Hepatocyte (in vitro differentiated cells): ENCODE measurements around the gene ANKRD40. TPM values are rescaled to one million over a fixed set of nuclear protein-coding genes. Genes with fewer than 3 reads are reported as not detected.

Experiments
- DNase-seq: peaks from one replicate; pipeline ENCODE4 v3.0.0-alpha.2; 2016; ENCODE audit warnings: low spot score
- H2AFZ ChIP-seq: fragments of 200-600 bp; sonication (generic); 2 replicates; pipeline ENCODE4 v1.6.0; 2016; ENCODE audit warnings: antibody characterized with exemption, mild to moderate bottlenecking
- H3K27ac ChIP-seq: fragments of 200-600 bp; sonication (generic); 2 replicates; pipeline ENCODE4 v1.5.1; 2016; ENCODE audit warnings: mild to moderate bottlenecking
- H3K27me3 ChIP-seq: fragments of 200-600 bp; sonication (generic); 2 replicates; pipeline ENCODE4 v1.6.1; 2016
- H3K36me3 ChIP-seq: fragments of 200-600 bp; sonication (generic); replicated peaks from 2 replicates; pipeline ENCODE4 v1.5.1; 2016; ENCODE audit warnings: low read depth; ENCODE audit not compliant: insufficient read depth
- H3K4me1 ChIP-seq: fragments of 200-600 bp; sonication (generic); 2 replicates; pipeline ENCODE4 v1.5.1; 2016; ENCODE audit warnings: mild to moderate bottlenecking, moderate library complexity; ENCODE audit not compliant: insufficient read depth
- H3K4me2 ChIP-seq: fragments of 200-600 bp; sonication (generic); 2 replicates; pipeline ENCODE4 v1.6.0; 2016
- H3K4me3 ChIP-seq: fragments of 200-600 bp; sonication (generic); 2 replicates; pipeline ENCODE4 v1.5.1; 2016; ENCODE audit warnings: mild to moderate bottlenecking
- H3K79me2 ChIP-seq: fragments of 200-600 bp; sonication (generic); 2 replicates; pipeline ENCODE4 v1.6.0; 2017; ENCODE audit warnings: mild to moderate bottlenecking
- H3K9me2 ChIP-seq: fragments of 200-600 bp; sonication (generic); replicated peaks from 2 replicates; pipeline ENCODE4 v1.6.0; 2017; ENCODE audit warnings: mild to moderate bottlenecking; ENCODE audit not compliant: insufficient read depth
- H3K9me3 ChIP-seq: fragments of 200-600 bp; sonication (generic); 2 replicates; pipeline ENCODE4 v1.5.1; 2016; ENCODE audit warnings: low read depth, mild to moderate bottlenecking
- H4K20me1 ChIP-seq: fragments of 200-600 bp; sonication (generic); 2 replicates; pipeline ENCODE4 v1.6.0; 2016; ENCODE audit warnings: mild to moderate bottlenecking; ENCODE audit not compliant: insufficient read depth, poor library complexity, severe bottlenecking
- EZH2 ChIP-seq: fragments of 200-600 bp; sonication (generic); IDR thresholded peaks from 2 replicates; pipeline ENCODE4 v1.6.1; 2016; ENCODE audit warnings: antibody characterized with exemption, mild to moderate bottlenecking, borderline replicate concordance
- EZH2phosphoT487 ChIP-seq: fragments of 200-600 bp; sonication (generic); IDR thresholded peaks from one replicate; pipeline ENCODE4 v1.6.1; 2018; ENCODE audit warnings: antibody characterized with exemption, mild to moderate bottlenecking, low read depth, moderate library complexity; ENCODE audit not compliant: unreplicated experiment, severe bottlenecking
- whole genome bisulfite sequencing: methylation state at CpG from one replicate; pipeline ENCODE4 v1.1.6; 2016; ENCODE audit warnings: low lambda C conversion rate; ENCODE audit errors: missing lambda C conversion rate; 5-methylcytosine and 5-hydroxymethylcytosine counted together
- polyA plus RNA-seq: library from polyadenylated mRNA; unstranded; fragments of >200 nt; fragmentation: Nextera tagmentation; extraction: Ambion mirVana; gene quantifications from 2 replicates; pipeline ENCODE4 v1.2.1, GENCODE V29; 2016
- total RNA-seq: library from RNA; depleted of rRNA; stranded (reverse); fragments of >200 nt; gene quantifications from 2 replicates; pipeline ENCODE4 v1.2.3, GENCODE V29; 2014
- TF ChIP-seq, protein P1 (sequence below): fragments of 200-600 bp; sonication (generic); IDR thresholded peaks from 2 replicates; pipeline ENCODE4 v1.5.1; 2016; ENCODE audit warnings: antibody characterized with exemption, mild to moderate bottlenecking; ENCODE audit not compliant: poor library complexity

ANKRD40 gene
- total and polyA plus RNA-seq, 2 experiments from 2014 or later, result 10.3 to 28.1 TPM

DNA sequence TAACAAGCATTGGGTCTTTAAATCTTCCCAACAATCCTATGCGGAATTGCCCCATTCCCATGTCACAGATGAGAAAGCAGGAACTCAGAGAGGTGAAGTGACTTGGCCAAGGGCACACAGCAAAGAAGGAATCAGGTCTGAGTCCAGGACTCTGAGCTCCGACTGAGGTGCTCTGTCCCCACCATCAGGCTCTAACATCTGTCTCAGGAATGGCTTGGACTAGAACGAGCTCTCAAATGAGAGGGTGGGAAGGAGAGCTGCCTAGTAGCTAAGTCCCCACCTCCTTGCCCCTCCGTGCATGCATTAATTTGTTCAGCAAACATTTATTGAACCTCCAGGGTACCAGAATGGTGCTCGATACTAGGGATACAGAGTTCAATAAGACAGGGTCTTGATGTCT is 46.4 kb downstream of the ANKRD40 start:
- TF ChIP-seq, protein P1, sequence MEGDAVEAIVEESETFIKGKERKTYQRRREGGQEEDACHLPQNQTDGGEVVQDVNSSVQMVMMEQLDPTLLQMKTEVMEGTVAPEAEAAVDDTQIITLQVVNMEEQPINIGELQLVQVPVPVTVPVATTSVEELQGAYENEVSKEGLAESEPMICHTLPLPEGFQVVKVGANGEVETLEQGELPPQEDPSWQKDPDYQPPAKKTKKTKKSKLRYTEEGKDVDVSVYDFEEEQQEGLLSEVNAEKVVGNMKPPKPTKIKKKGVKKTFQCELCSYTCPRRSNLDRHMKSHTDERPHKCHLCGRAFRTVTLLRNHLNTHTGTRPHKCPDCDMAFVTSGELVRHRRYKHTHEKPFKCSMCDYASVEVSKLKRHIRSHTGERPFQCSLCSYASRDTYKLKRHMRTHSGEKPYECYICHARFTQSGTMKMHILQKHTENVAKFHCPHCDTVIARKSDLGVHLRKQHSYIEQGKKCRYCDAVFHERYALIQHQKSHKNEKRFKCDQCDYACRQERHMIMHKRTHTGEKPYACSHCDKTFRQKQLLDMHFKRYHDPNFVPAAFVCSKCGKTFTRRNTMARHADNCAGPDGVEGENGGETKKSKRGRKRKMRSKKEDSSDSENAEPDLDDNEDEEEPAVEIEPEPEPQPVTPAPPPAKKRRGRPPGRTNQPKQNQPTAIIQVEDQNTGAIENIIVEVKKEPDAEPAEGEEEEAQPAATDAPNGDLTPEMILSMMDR, result no peak
- TF ChIP-seq EZH2phosphoT487 (no peak), EZH2 (no peak)
- no peaks in the 10 kb centered on the region for H4K20me1 ChIP-seq
- no peaks in the 10 kb centered on the region for H3K79me2 ChIP-seq
- H3K27me3 ChIP-seq, result no peaks in the 10 kb centered on the region
- no peaks in the 10 kb centered on the region for H3K36me3 ChIP-seq
- H3K4me2 ChIP-seq, result peak overlapping the region; percentile 18
- H2AFZ ChIP-seq, result no peak overlapping the region
- 73% methylated on average over 5 of the region's 5 CpGs for WGBS
- DNase-seq, result no peak
- peaks cover 22% of the 10 kb centered on the region for H3K4me1 ChIP-seq
- H3K9me2 ChIP-seq, result no peaks in the 10 kb centered on the region
- H3K4me3 ChIP-seq, result no peak overlapping the region
- no peaks in the 10 kb centered on the region for H3K9me3 ChIP-seq
- peak overlapping the region; percentile 81 for H3K27ac ChIP-seq

DNA sequence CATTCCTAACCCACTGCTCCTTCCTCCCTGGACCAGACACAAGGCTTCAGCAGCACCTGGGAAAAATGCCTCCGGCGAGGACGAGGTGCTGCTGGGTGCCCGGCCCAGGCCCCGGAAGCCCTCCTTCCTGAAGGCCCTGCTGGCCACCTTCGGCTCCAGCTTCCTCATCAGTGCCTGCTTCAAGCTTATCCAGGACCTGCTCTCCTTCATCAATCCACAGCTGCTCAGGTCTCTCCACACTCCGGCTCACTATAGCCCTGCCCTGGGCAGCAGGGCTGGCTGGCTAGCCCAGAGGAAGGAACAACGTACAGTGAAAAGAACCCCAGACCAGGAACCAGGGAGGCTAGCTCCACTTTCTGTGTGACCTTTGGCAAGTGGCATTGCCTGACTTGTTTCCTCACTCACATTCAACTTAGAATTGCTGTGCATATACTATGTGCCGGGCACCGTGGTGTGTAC is 46.8 kb downstream of the ANKRD40 start:
- Histone ChIP-seq H3K36me3 (no peaks in the 10 kb centered on the region), H3K4me1 (peaks cover 22% of the 10 kb centered on the region), H3K79me2 (no peaks in the 10 kb centered on the region), H3K4me3 (no peak overlapping the region), H3K4me2 (no peak overlapping the region), H3K27ac (peak overlapping the region; percentile 81), H4K20me1 (no peaks in the 10 kb centered on the region), H3K9me2 (no peaks in the 10 kb centered on the region), H2AFZ (no peak overlapping the region), H3K27me3 (no peaks in the 10 kb centered on the region), H3K9me3 (no peaks in the 10 kb centered on the region)
- DNase-seq, result no peak
- no peak for TF ChIP-seq EZH2
- TF ChIP-seq, protein P1, result no peak
- no peak for TF ChIP-seq EZH2phosphoT487
- 82% methylated on average over 10 of the region's 10 CpGs for WGBS

DNA sequence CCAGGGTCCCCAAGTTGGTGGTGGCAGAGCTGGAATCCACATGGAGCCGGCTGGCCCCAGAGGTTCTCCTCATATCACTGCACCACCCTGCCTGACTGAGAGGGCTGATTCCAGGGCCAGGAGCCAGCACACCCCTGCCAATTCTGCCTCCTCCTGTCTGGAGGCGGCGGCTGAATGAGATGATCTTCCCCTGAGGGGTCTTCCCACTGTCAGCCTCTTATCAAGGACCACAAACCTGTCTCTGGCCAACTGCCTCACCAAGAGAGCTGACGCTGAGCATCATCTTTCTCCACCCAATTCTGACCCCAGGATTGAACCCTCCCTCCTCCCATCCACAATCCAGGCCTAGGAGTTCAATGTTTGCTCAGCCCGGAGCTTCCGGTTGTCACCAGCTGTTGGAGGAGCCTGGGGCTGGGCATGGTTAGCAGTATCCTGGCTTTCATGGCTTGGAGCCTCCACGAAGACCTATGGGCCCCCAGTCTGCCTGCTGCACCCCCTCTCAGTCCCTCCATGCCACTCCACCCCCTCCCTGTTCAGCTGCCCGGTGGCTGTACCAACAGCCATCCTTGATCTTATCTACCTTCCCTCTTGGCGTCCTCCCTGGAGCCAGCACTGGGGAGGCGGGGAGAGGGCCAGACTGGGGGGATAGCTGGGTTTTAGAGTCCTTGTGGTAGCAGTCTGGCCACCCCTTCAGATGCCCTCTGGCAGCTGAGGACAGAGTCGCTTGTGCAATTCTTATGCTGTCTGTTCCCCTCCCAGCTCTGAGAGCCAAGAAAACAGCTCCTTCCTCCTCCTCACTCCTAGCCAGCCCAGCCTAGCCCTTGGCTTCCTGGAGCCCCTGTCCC is 47.5 kb downstream of the ANKRD40 start:
- Histone ChIP-seq H3K27ac (peak overlapping the region; percentile 81), H3K4me1 (peaks cover 22% of the 10 kb centered on the region)
- WGBS, result 70% methylated on average over 10 of the region's 11 CpGs

More for the DNA sequence above, 47.5 kb downstream of the ANKRD40 start:
- TF ChIP-seq EZH2, result no peak
- no peak for TF ChIP-seq EZH2phosphoT487
- TF ChIP-seq, protein P1, result no peak
- Histone ChIP-seq H2AFZ (no peak overlapping the region), H3K4me3 (no peak overlapping the region), H4K20me1 (no peaks in the 10 kb centered on the region), H3K9me3 (no peaks in the 10 kb centered on the region), H3K79me2 (no peaks in the 10 kb centered on the region), H3K27me3 (no peaks in the 10 kb centered on the region), H3K36me3 (no peaks in the 10 kb centered on the region), H3K9me2 (no peaks in the 10 kb centered on the region), H3K4me2 (no peak overlapping the region)
- DNase-seq, result no peak
